NCI-H774 (cell line): Measurements from ENCODE around the gene HIVEP2.

Experiments
- DNase-seq: peaks from one replicate; lab custom pipeline; 2025; lab: John Stamatoyannopoulos, UW

The HIVEP2 gene

DNA sequence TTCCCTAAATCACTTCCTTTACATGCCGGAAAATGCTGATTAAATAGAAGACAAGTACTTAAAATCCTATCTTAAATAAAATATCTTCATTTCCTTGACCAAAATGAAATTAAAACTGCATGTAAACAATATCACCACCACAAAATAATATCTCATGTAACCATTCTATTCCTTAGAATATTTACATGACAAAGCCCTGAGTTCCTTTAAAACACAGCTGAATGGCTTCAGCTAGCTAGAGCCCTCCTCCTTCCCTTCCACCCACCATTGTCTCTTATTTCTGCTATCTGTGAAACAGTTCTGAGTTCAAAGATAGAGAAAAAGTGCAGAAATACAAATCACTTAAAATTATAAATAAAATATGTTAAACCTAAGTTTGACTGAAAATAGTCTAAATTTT lies 103.1 kb downstream of the HIVEP2 start:
- DNase-seq, result no peak

DNA sequence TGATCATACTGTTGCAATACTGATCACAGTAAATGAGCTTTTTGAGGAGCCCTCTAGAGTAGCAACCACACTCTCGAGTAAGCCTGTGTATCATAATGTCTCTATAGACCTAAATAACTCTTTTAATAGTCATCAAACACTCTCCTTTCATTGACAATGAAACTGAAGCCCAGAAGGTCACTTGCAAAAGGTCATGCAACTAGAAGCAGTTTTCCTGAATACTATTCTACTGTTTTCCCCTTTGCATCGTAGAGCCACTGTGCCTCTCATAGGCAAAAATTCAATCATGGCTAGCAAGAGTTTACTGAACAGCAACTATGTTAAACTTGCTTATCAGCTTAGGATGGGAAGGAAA lies 105.3 kb downstream of the HIVEP2 start:
- no peak for DNase-seq

DNA sequence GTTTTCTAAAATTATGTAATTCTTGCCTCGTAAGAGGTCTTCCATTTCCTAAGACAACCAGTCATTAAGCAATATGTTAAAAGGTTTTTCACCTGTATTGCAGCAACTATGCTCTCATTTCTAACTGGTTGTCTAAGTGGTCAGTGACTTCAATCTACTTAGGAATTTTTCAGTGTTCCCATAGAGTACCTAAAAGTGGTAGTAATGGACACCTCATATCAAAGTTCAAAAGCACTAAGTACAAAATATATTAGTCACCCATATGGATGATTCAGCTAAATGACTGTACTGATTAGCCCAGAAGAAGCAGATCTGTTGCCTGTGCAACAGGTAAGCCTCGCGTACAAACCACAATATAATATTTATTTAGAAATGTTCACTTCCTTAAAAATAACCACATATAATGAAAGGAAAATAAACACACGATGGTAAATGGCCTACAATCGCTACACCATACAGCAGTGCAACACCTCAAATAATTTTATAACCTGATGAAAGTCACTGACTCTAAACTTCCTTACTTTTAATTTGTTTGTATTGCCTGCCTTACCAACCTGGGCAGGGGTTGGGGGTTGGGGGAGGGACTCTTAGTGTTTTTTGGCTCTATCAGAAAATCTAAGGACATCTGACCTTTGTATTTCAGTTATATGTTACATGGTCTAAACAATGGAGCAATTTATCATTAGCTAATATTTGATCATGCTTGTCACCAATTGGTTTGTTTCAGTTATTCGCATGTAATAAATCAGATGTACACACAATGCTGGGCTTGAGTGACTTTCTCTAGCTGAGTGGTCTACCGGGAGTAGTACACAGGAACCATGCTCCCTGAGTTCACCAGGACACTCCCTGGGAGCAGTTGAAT lies 105.9 kb downstream of the HIVEP2 start:
- DNase-seq, result no peak

DNA sequence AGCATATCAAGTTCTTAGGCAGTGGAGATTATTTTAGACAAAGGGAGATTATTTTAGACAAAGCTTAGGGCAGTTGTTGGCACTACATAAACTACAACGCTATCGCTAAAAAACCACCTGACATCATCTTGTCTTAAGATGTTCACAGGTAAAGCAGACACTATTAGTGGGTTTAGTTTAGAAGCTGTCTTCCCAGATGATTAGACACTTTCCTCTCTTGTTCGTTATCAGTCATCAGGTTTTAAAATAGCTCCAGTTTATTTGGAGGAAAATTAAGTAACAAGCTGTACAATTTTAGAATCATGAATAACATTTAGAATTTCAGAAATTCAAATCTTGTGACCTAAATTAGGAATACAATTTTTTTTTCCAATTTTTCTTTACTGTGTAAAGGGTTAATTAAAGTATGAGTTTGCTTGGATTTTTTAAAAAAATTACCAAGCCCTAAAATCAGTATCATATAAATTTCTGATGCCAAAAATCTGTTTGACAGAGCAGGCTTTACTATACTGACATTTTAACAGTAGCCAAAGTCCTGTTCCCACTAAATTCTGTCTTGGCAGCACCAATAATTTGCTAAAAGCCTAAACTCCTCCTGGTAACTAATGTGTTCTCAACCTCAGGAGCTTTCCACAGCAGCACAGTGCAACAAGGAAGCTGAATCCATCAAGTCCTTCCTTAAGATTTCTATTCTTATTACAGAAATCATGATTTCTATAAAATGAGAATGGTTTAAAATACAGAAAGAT lies 109.0 kb downstream of the HIVEP2 start:
- no peak for DNase-seq

DNA sequence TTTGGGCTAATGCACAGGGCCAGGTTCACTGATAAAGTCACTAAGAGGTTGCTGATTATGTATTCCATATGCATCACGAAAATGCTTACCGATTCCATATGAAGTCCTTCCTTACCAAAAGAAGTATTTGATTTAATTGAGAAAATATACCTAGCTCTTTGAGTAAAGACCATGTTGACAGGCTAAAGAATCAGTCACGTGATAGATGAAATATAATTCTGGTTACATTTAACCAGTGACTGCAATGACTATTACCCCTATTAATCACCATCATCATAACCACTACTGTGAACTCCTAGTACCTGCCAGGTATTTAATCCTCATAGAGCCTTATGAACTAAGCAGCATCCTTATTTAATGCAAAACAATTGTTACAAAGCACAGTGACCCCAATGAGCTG lies 110.1 kb downstream of the HIVEP2 start:
- no peak for DNase-seq

DNA sequence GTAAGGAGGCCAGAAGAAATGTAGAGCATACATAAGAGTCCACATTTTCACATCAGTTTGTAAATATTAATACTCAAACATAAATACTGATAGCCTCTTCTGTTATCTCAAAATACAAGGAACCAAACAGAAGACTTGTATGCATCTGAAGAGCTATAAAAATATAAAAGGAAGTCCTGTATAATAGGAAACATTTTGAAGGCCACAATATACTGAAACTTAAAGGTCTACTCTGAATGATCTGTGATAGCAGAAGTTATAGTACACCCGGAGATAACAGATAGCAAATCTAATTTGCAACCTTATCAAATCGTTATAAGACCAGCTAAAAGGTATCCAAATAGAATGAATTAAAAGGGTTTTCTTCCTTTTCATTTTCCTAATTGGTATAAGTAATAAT lies 111.2 kb downstream of the HIVEP2 start:
- DNase-seq, result no peak

DNA sequence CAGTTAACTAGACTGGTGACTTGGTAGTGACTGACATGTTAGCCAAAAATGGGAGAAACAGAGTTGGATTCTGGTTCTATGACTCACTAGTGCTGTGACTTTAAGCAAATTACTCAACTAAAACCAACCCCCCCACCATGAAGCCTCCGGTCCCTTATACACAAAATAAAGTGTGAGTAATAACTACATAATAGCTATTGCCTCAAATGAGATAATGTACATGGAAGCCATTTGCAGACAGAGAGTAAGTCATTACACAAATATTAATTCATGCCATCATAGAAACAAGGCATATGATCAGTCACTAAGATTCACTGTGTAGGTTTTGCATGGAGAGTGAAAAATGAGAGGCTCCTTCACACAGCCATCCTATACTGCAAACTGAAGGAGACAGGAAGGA lies 111.9 kb downstream of the HIVEP2 start:
- DNase-seq, result no peak

DNA sequence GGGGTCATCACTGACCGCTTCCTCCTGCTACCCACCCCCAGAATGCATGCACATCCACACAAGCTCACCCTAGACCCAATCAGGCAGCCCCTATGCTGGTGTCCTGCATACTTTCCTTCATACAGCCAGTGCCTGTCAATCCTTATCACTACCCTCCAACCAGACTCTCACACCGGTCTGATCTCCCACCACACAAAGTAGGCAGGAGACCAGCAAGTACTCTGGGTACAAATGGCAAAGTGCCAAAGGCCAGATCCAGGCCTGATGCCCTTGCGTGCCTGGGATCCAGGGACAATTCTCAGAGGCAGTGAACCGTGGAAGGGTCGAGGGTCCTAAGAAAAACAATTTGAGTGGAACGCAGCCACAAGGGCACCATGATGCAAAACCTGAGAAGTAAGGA lies 114.2 kb downstream of the HIVEP2 start:
- DNase-seq, result no peak

DNA sequence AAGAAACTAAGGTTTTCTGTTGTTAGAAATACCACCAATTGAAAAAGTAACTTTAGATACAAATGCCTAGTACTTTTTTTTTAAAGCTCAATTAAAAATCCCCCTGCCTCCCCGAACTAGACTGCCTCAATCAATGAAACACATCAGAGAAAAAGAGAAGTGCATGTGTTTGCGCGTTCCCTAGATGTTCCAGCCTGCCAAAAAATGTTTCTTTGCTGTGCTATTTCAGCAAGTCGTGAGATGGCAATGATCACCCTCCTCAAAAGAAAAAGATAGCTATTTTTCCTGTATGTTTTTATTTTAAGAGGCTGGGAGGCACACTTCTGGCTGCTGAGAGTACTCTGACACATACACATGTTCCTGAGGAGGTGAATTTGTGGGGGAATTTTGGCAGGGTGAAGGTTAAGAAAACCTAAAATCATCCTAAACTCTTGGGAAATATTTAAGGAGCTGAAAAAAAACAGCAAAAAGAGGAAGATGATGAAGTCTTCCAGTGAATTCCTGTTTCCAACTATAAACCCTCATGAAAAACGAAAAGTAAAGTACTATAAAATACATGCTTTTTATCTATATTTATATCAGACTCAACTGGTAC lies 114.8 kb downstream of the HIVEP2 start:
- no peak for DNase-seq

DNA sequence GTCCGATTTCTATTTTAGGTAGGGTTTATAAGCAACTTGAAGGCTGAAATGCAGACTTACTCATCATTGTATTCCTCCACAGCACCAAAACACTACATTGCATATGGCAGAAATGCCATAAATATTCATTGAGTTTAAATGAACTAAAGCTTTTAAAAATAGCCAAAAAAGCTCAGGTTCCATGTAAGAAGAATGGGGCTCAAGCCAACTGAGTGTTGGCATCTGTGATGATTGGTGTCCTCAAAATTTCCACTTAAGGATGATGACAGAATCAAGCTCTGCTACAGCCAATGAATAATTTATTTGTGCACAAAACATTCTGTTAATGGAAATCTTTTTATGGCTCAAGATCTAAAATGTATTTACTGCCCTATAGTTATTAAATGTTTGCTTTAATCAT lies 115.4 kb downstream of the HIVEP2 start:
- no peak for DNase-seq

DNA sequence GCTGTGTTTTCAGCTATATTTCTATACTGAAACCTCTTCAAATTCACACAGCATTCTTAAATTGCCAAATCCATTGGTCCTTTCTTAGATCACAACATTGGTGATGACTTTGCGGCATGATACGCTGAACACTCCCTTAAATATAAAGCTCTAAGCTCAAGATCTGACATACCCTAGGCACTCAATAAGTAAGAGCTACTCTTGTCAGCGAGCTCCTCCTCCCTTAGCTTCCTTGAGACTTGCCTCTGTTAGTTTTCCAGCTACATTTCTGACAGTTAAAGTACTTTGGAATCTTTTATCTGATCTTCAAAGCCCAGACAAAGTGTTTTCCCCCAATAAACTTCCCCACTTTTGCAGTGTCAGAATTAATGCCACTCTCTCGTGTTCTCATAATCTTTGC lies 117.0 kb downstream of the HIVEP2 start:
- no peak for DNase-seq

DNA sequence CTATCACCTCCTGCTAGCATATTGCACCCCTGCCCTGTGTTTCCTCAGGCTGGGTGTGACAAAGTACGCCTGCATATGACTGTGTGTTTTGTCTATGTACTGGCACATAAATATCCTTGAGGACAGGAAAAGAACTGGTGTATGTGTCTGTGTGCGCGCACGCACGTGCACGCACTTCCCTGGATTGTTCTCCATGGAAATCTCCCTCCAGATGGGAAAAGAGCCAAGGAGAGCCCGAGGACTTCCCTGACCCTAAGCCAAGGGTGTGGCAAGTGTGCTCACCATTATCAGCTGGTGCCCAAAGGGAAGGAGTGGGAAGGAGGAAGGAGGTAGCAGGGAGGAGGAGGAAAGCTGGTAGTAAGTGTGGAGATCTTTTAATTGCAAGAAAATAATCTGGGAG lies 117.6 kb downstream of the HIVEP2 start:
- DNase-seq, result no peak

DNA sequence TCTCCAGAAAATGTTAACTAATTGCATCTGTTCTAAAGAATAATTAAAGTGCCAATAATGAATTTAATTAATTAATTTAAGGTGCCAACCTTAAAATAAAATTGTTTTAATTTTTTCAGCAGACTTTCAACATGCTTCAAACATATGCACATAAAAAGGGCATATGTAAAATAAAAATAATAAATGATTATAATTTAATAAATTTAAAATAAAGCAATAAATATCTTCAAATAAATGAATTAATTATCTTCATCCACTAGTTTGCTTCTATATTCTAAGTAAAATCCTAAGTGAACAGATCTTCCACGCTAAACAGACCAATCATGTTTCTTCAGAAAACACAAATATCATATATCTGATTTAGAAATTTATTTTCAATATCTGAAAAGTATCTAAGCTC lies 119.2 kb downstream of the HIVEP2 start:
- no peak for DNase-seq

DNA sequence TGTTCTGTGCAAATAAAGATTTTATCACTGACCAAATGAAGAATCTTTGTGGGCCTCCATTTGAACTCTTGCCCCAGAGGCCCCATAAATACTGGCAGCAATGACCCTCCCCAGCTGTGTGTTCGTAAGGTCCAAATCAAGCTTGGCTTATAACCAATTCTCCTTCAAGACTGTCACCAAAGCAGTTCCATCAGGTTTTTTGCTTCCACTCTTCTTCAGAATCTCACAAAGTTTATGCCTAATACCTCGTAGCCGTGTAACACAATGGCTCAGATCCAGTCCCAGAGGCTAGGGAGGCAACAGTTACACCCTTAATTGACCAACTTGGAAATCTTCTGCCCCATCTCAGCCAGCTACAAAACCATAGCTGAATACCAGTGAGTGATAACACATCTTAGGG lies 120.5 kb downstream of the HIVEP2 start:
- DNase-seq, result no peak

DNA sequence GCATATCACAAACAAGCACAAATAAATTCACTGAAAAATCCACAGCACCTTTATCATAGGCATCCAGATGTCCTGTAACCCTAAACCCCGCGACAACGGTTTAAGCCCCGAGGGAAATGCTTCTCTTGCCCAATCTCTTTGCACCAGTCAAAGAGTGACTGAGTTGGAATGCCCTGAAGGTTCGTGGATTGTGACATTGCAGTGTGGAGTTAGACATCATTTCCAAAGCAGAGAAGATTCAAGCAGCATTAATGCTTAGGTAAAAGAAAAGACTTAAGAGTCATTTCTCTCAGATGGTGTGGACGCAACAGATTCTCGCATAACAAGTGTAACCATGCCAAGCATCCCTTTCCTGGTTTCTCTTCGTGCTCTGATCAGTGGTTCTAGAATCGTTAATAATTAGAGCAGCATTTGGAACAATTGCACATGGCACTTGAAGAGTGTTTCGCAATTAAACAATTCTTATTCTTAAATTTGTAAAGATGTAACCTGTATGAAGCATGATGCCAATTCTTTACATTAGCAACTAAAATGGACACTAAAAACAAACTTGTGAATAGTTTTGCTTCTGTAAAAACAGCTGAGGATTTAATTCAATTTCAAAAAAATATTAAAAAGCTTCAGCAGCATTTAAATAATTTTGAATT lies 121.6 kb downstream of the HIVEP2 start:
- no peak for DNase-seq

DNA sequence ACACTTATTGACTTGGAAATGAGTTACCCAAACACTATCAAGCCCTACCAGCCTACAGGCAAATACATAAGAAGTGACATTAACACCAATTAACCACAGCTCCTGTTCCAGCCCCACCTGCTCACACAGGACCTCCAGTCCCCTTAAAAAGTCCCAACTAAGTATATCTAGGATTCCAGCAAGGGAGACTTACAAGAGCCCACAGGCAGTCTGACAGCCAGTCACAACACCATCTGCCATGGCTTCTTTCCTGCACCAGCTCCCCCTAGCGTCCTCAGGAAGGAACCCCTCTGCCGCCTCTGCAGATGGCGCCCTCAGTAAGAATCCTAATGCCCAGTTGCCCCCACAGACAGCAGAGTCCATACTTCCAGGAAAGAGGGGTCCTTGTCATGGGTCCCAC lies 122.1 kb downstream of the HIVEP2 start:
- no peak for DNase-seq

DNA sequence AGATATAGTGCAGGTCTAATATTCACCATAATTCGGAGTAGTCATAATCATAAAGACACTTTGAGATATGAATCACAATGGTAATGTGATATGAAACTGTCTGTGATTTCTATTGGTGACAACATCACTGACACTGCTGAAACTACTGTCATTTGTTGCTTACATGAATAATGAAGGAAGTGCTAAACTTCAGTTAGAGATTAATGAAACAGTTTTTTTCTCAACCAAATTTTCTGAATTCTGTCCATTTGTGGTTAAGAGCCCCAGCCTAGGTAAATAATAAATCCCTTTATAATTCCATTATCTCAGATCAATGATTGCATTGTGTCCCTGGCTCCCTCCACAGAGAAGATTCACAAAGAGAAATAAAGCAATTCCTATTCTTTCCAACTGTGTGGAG lies 122.6 kb downstream of the HIVEP2 start:
- no peak for DNase-seq

DNA sequence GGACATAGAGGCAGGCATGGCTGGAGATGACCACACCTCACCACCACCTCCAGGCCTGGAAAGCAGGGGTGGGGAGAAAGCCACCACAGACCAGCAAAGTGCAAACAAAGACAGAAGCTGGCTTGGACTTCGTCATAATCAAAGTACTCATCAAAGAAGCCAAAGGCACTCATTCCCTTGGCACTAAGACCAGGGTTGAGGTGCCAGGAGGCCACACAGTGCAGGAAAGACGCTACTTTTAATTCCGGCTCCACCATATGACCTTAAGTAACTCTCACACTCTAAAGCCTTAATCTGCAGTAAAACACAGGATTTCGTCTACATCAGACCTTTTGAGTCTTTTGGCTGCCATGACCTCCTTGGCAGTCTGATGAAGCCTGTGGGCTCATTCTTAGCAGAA lies 123.1 kb downstream of the HIVEP2 start:
- DNase-seq, result no peak

DNA sequence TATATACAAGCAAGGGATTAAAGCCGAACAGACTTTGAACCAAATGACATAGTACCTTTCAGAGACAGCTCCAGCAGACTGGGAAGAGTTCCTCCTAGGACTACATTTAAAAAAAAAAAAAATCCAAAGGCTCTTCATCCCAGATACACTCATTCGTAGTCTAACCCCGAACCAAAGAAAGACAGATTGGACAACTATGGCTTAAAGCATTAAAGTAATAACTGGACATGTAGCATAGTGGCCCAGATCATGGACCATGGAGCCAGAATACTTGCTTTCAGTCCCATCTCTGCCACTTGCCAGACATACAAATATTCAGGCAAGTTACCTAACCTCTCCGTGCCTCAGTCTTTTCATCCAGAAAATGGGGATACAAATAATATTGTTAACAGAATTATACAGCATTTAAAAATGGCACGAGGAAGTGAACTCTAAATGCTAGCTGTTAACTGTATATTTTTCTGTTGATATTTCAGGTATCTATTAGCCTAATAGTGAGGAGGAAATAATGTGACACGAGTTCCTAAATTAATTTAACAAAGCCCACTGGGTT lies 123.7 kb downstream of the HIVEP2 start:
- no peak for DNase-seq

DNA sequence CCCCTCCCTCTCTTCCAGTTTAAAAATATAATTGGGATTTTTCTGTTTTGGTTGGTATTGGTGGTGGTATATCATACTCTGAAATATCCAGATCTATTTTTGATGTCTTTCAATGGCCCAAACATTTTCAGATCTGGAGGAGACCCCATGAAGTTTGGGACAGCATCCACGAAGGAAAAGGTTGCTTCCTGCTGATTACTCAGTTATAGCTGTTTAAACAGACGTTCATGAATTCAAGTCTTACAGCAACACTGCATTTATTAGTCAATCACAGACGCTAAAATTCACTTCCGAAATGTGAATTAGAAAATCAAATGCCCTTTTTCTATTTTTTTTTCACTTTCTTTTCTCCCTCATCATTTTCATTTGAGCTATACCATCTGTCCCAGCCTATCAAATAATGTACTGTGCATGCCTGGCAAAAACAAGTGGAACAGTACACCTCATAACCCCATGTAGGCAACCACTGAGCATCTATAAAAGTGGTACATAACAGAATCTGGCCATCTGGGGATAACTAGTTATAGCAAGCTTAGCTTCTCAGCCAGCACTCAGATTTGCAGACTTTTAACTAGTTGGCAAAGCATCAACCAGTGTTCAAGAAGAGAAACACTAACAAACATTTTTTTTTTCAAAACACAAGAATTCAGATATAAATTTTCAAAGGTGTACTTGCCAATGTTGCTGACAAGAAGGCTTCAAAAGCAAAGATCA lies 124.5 kb downstream of the HIVEP2 start:
- no peak for DNase-seq

DNA sequence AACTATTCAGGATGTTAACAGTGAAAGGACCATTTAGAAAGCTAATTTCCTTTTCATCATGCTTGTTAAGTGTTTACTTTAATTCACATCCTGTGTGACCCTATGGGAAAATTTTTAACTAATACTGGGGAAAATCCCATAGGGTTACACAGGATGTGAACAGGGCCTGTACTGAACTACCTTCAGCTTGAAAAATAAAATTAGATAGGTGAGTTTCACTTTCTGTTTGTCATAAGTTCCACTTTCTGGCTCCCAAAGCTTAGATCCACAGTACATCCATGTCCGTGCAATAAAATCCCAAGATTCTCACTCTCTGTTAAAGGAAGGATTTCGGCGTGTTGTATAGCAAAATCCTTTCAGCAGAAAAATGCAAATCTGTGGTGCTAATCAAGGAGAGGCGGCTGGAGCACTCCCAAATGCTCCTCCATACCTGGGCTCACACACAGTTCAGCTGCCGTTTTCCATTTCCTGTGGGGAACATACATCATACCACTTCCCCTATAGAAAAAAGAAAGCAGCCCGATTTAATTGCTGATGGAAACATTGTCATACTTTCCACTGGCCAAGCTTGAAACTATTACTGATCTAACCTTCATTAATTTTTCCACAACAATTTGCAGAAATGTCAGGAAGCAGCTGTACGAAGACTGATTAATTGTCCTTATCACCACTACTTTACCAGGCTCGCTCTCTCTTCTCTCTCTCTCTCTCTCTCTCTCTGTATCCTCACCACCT lies 125.2 kb downstream of the HIVEP2 start:
- DNase-seq, result peak; percentile 37
